DMS114 treated with DMSO at 0.1 percent for 48 hours (cell line): ENCODE data around the gene FYB2.

Experiments used
- DNase-seq: peaks from one replicate; lab custom pipeline; 2025; ENCODE audit not compliant: unreplicated experiment; lab: John Stamatoyannopoulos, UW

FYB2 gene

GRCh38 chr1:56819387-56819899 is at the start of gene FYB2:
Gene FYB2, minus strand, starts transcription at chr1:56819404. Its CDS starts 114 bp downstream, at chr1:56819290.
- no peak for DNase-seq

- no peak for DNase-seq
Observed at GRCh38 chr1:56868761-56869160, 49.6 kb upstream of the FYB2 start.

- no peak for DNase-seq
Observed at GRCh38 chr1:56867491-56867890, 48.3 kb upstream of the FYB2 start.

- DNase-seq, result no peak
Observed at GRCh38 chr1:56866656-56867055, 47.5 kb upstream of the FYB2 start.

- DNase-seq, result no peak
Observed at GRCh38 chr1:56864430-56864829, 45.2 kb upstream of the FYB2 start.

GRCh38 chr1:56863265-56863992 is 44.2 kb upstream of the FYB2 start:
- DNase-seq, result no peak

GRCh38 chr1:56859287-56859686 is 40.1 kb upstream of the FYB2 start:
- no peak for DNase-seq

GRCh38 chr1:56856186-56856585 is 37.0 kb upstream of the FYB2 start:
- no peak for DNase-seq

GRCh38 chr1:56855190-56855589 is 36.0 kb upstream of the FYB2 start:
- DNase-seq, result no peak

- DNase-seq, result no peak
Observed at GRCh38 chr1:56854521-56855099, 35.4 kb upstream of the FYB2 start, which contains the start of gene C8A. Gene C8A, plus strand, starts transcription at chr1:56854797. Its CDS starts 105 bp downstream, at chr1:56854902.

GRCh38 chr1:56852476-56852875 is 33.3 kb upstream of the FYB2 start:
- no peak for DNase-seq

- DNase-seq, result no peak
Observed at GRCh38 chr1:56850922-56851321, 31.7 kb upstream of the FYB2 start.

- DNase-seq, result no peak
Observed at GRCh38 chr1:56850411-56850810, 31.2 kb upstream of the FYB2 start.

GRCh38 chr1:56849750-56850149 is 30.5 kb upstream of the FYB2 start:
- DNase-seq, result no peak

- no peak for DNase-seq
Observed at GRCh38 chr1:56845343-56845742, 26.1 kb upstream of the FYB2 start.

GRCh38 chr1:56844545-56845136 is 25.4 kb upstream of the FYB2 start:
- no peak for DNase-seq

- DNase-seq, result no peak
Observed at GRCh38 chr1:56843544-56843943, 24.3 kb upstream of the FYB2 start.

GRCh38 chr1:56838759-56839158 is 19.6 kb upstream of the FYB2 start:
- no peak for DNase-seq

GRCh38 chr1:56837244-56837939 is 18.2 kb upstream of the FYB2 start:
- no peak for DNase-seq

GRCh38 chr1:56836359-56836758 is 17.2 kb upstream of the FYB2 start:
- DNase-seq, result no peak

- DNase-seq, result no peak
Observed at GRCh38 chr1:56835657-56836056, 16.5 kb upstream of the FYB2 start.
